SK-N-SH treated with all-trans-retinoic acid at 6 μM for 48 hours (cell line): ENCODE data around the gene TPM4.

Experiments
- TCF4 ChIP-seq: fragments of 250-450 bp; sonication (Bioruptor Pico); IDR thresholded peaks from 2 replicates; pipeline ENCODE4 v1.8.0; 2021; ENCODE audit warnings: mild to moderate bottlenecking, moderate library complexity, borderline replicate concordance
- TOX ChIP-seq: fragments of 250-450 bp; sonication (Bioruptor Pico); IDR thresholded peaks from 2 replicates; pipeline ENCODE4 v1.8.0; 2021; ENCODE audit warnings: mild to moderate bottlenecking, moderate library complexity, borderline replicate concordance
- TSHZ2 ChIP-seq: fragments of 250-450 bp; sonication (Bioruptor Pico); IDR thresholded peaks from 2 replicates; pipeline ENCODE4 v1.5.0; 2020; ENCODE audit warnings: mild to moderate bottlenecking, moderate library complexity
- ZFP30 ChIP-seq: fragments of 450-650 bp; formaldehyde crosslinking; IDR thresholded peaks from 2 replicates; pipeline ENCODE4 v1.5.0; 2022; ENCODE audit warnings: mild to moderate bottlenecking, moderate library complexity
- ZNF565 ChIP-seq: fragments of 450-650 bp; formaldehyde crosslinking; conservative IDR thresholded peaks from 2 replicates; pipeline ENCODE4 v1.5.0; 2020; ENCODE audit warnings: low read depth, mild to moderate bottlenecking, moderate library complexity
- TF ChIP-seq, protein P1 (sequence below): fragments of 250-450 bp; sonication (Bioruptor Pico); IDR thresholded peaks from 2 replicates; pipeline ENCODE4 v1.5.1; 2020; ENCODE audit warnings: low read depth, mild to moderate bottlenecking, moderate library complexity
- TF ChIP-seq, protein P2 (sequence below): fragments of 250-450 bp; sonication (Bioruptor Pico); IDR thresholded peaks from 2 replicates; pipeline ENCODE4 v1.5.1; 2021; ENCODE audit warnings: mild to moderate bottlenecking, moderate library complexity

DNA sequence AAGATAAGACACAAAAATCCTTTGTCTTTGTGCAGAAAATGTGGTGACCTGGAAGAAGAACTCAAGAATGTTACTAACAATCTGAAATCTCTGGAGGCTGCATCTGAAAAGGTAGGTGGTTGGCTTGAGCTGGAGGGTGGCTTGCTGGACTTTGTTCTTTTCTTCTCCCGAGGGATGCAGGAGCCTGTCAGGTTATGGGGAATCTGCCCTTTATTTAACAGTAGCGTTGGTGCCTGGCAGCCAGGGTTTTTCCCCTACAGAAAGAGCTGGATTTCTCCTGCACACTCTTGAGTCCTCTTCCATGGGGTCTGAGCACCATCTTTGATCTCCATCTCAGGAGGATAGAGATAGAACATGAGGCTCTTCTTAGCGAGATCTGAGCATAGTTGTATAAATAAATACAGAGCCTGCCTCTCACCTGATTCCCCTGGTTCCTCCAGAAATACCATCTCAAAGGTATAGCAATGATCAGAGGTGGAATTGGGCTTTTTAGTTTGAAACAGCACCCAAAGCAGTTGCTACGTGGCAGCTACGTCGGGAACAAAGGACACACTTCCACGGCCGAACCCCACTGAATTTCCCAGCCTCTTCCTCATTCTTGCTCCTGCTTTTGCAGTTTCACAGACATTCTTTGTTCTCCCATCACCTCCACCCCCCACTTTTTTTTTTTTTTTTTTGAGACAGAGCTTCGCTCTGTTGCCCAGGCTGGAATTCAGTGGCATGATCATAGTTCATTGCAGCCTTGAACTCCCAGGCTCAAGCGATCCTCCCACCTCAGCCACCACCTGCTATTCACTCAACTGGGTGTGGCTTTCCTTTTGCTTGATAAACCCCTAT is 12.9 kb downstream of the TPM4 start:
- TF ChIP-seq TOX (no peak), TSHZ2 (CRISPR knock-in tag) (no peak), TCF4 (CRISPR knock-in tag) (no peak), ZNF565 (CRISPR knock-in tag) (no peak), ZFP30 (no peak)
- TF ChIP-seq, protein P1, sequence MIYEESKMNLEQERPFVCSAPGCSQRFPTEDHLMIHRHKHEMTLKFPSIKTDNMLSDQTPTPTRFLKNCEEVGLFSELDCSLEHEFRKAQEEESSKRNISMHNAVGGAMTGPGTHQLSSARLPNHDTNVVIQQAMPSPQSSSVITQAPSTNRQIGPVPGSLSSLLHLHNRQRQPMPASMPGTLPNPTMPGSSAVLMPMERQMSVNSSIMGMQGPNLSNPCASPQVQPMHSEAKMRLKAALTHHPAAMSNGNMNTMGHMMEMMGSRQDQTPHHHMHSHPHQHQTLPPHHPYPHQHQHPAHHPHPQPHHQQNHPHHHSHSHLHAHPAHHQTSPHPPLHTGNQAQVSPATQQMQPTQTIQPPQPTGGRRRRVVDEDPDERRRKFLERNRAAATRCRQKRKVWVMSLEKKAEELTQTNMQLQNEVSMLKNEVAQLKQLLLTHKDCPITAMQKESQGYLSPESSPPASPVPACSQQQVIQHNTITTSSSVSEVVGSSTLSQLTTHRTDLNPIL (CRISPR knock-in tag) = no peak
- TF ChIP-seq, protein P2, sequence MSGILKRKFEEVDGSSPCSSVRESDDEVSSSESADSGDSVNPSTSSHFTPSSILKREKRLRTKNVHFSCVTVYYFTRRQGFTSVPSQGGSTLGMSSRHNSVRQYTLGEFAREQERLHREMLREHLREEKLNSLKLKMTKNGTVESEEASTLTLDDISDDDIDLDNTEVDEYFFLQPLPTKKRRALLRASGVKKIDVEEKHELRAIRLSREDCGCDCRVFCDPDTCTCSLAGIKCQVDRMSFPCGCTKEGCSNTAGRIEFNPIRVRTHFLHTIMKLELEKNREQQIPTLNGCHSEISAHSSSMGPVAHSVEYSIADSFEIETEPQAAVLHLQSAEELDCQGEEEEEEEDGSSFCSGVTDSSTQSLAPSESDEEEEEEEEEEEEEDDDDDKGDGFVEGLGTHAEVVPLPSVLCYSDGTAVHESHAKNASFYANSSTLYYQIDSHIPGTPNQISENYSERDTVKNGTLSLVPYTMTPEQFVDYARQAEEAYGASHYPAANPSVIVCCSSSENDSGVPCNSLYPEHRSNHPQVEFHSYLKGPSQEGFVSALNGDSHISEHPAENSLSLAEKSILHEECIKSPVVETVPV = no peak
